ENCODE measurements around the gene ARHGAP19.
A peak's percentile ranks its signal among the peaks of the same experiment; 100 is the strongest.

ARHGAP19 gene

GRCh38 chr10:97250952-97251351 lies 41.5 kb downstream of the ARHGAP19 start:
- DNase-seq (ENCODE audit: low read depth) = no peak
- no peak overlapping the region for H3K4me3 ChIP-seq (ENCODE audit: low read length)
- TF ChIP-seq CTCF (IDR thresholded peaks at IDR 0.05; ENCODE audit: insufficient read depth, low read depth, low read length, missing control alignments) = no peak

- peak; percentile 73 for DNase-seq (ENCODE audit: low read depth)
- TF ChIP-seq CTCF (IDR thresholded peaks at IDR 0.05; ENCODE audit: insufficient read depth, low read depth, low read length, missing control alignments) = peak; percentile 55
- H3K4me3 ChIP-seq (ENCODE audit: low read length) = no peak overlapping the region
Observed at GRCh38 chr10:97243836-97244235, 48.6 kb downstream of the ARHGAP19 start.

- DNase-seq (ENCODE audit: low read depth) = no peak
- TF ChIP-seq CTCF (IDR thresholded peaks at IDR 0.05; ENCODE audit: insufficient read depth, low read depth, low read length, missing control alignments) = no peak
- no peak overlapping the region for H3K4me3 ChIP-seq (ENCODE audit: low read length)
Observed at GRCh38 chr10:97238855-97239254, 53.6 kb downstream of the ARHGAP19 start.

DNA sequence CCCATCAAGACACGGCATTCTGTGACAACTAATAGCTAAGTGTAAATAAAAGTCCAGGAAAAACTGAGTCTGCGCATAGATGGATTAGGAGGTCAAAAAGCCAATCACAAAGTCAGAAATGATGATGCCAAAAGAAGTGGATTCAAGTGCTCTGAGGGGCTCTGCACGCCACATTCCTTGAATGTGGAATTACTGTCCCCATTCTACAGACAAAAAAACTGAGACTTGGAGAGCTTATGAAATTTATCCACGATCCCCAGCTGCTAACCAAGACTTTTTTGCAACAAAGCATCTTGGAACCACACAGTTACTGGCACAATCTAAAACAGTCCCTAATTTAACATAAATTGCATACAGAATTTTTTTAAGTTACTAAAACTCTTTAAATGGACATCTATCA lies 57.1 kb downstream of the ARHGAP19 start:
- no peak for DNase-seq (ENCODE audit: low read depth)
- TF ChIP-seq CTCF (IDR thresholded peaks at IDR 0.05; ENCODE audit: insufficient read depth, low read depth, low read length, missing control alignments) = no peak
- H3K4me3 ChIP-seq (ENCODE audit: low read length) = no peak overlapping the region

DNA sequence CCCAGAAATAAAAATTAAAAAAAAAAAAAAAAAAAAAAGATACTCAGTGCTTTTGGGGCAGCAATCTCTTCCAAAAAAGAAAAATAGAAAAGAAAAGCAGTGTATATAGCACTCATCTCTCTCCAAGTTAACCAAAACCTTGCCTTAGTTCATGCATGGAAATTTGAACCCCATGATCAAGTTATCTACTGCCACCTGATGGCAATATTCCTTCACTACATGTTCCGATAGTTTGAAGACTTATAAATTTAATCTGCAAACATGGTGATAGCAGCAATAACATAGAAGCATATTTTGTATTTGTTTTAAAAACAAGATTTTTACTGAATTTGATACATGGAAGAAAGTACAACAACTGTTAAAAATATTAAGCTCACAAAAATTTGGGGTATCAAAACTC lies 58.0 kb downstream of the ARHGAP19 start:
- peak; percentile 56 for TF ChIP-seq CTCF (IDR thresholded peaks at IDR 0.05; ENCODE audit: insufficient read depth, low read depth, low read length, missing control alignments)
- H3K4me3 ChIP-seq (ENCODE audit: low read length) = no peak overlapping the region
- DNase-seq (ENCODE audit: low read depth) = peak; percentile 60

GRCh38 chr10:97230146-97230545 lies 62.3 kb downstream of the ARHGAP19 start:
- peak; percentile 7 for DNase-seq (ENCODE audit: low read depth)
- TF ChIP-seq CTCF (IDR thresholded peaks at IDR 0.05; ENCODE audit: insufficient read depth, low read depth, low read length, missing control alignments) = no peak
- H3K4me3 ChIP-seq (ENCODE audit: low read length) = no peak overlapping the region

DNA sequence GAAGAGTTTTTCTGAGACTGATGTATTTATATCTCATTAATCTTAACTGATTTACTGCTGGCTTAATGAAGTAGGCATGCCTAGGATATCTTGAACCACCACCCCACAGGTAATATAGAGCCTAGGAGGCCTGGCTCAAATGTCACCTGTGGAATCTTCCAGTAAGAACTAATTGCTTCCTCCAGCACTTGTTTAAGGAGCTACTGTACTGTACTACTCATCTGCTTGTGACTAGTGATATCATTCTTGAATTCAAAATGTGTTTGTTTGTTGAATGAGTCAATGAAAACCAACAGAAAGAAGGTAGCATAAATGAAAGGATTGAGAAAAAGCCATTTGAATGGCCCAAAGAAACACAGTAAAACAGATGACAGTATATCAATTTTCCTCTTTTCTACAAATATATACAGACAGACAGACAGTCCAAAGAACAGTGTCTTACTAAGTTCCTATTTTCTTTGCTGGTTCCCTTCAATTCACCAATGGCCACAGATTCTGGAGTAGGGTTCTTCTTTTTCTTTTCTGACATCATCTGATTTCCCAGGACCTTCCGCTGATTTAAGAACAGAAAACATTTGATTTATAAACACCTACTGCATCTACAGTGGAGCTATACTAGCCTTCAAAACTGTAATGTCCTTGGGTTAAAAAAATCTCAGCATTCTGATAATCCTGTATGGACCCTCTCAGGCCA lies 63.0 kb downstream of the ARHGAP19 start:
- no peak for TF ChIP-seq CTCF (IDR thresholded peaks at IDR 0.05; ENCODE audit: insufficient read depth, low read depth, low read length, missing control alignments)
- DNase-seq (ENCODE audit: low read depth) = peak; percentile 65
- H3K4me3 ChIP-seq (ENCODE audit: low read length) = no peak overlapping the region
